Calu3 (cell line): ENCODE data around the gene ADCK1. TPM values are rescaled to one million over a fixed set of nuclear protein-coding genes. Genes with fewer than 3 reads are reported as not detected.
"Not testable (repeated sequence)": the region's sequence is repeated elsewhere in the genome, so short reads cannot be mapped to it uniquely, and the experiment has no call there.

Source experiments
- BruUV-seq: library from RNA; stranded (reverse); fragments of 400-500 nt; replicated peaks from 2 replicates; lab custom pipeline; 2021; lab: Mats Ljungman, UMichigan
- CTCF ChIA-PET: fragments of 300-600 bp; sonication (Branson Sonifier 250); formaldehyde crosslinking; loops from one replicate; lab custom pipeline; 2022; ENCODE audit warnings: antibody characterized with exemption; lab: Charles Lee
- DNase-seq: peaks from one replicate; pipeline ENCODE4 v3.0.0; 2022
- H3K27ac Mint-ChIP-seq: one replicate; pipeline ENCODE4 v1.8.0; 2022; ENCODE audit warnings: mixed read lengths; ENCODE audit not compliant: unreplicated experiment
- H3K27me3 Mint-ChIP-seq: one replicate; pipeline ENCODE4 v1.8.0; 2022; ENCODE audit warnings: mixed read lengths; ENCODE audit not compliant: unreplicated experiment
- H3K36me3 Mint-ChIP-seq: one replicate; pipeline ENCODE4 v1.8.0; 2022; ENCODE audit warnings: mild to moderate bottlenecking, moderate library complexity, mixed read lengths; ENCODE audit not compliant: insufficient read depth, unreplicated experiment
- H3K4me1 Mint-ChIP-seq: one replicate; pipeline ENCODE4 v1.8.0; 2022; ENCODE audit warnings: mild to moderate bottlenecking, low read depth, mixed read lengths; ENCODE audit not compliant: unreplicated experiment
- H3K4me3 Mint-ChIP-seq: one replicate; pipeline ENCODE4 v1.8.0; 2022; ENCODE audit warnings: mild to moderate bottlenecking, low read depth, moderate library complexity, mixed read lengths; ENCODE audit not compliant: unreplicated experiment
- H3K9me3 Mint-ChIP-seq: one replicate; pipeline ENCODE4 v1.8.0; 2022; ENCODE audit warnings: low read depth, mixed read lengths; ENCODE audit not compliant: unreplicated experiment
- CTCF ChIP-seq: fragments of 200-600 bp; IDR thresholded peaks from one replicate; pipeline ENCODE4 v1.8.0; 2022; ENCODE audit warnings: antibody characterized with exemption; ENCODE audit not compliant: unreplicated experiment
- intact Hi-C: fragments of 100-400 bp; cut with micrococcal nuclease; formaldehyde crosslinking; loops from one replicate; pipeline ENCODE4 v1.10.0; 2022; ENCODE audit not compliant: unreplicated experiment
- total RNA-seq: library from RNA; stranded (reverse); gene quantifications from 2 replicates; pipeline ENCODE4 v1.2.3, GENCODE V29; 2022

The ADCK1 gene
- total RNA-seq, 1 experiment from 2014 or later, result 9.1 TPM

- BruUV-seq, result no TSS peak
- Mint-ChIP-seq H3K4me1 (no peaks in the 10 kb centered on the region), H3K36me3 (no peaks in the 10 kb centered on the region), H3K27me3 (no peaks in the 10 kb centered on the region), H3K27ac (no peak overlapping the region), H3K4me3 (no peak overlapping the region), H3K9me3 (no peaks in the 10 kb centered on the region)
- intact Hi-C loops, result no loop called here
- CTCF ChIA-PET, result no interaction called here
- TF ChIP-seq CTCF, result no peak
- no peak for DNase-seq
Observed at GRCh38 chr14:77782202-77782601, 17.7 kb upstream of the ADCK1 start.

- intact Hi-C loops, result no loop called here
- CTCF ChIA-PET, result no interaction called here
Observed at GRCh38 chr14:77786148-77786547, 13.8 kb upstream of the ADCK1 start.

GRCh38 chr14:77790566-77791224 lies 9.2 kb upstream of the ADCK1 start:
- CTCF ChIA-PET, result no interaction called here
- intact Hi-C loops, result no loop called here
- H3K4me3 Mint-ChIP-seq, result no peak overlapping the region
- H3K9me3 Mint-ChIP-seq, result no peaks in the 10 kb centered on the region
- H3K36me3 Mint-ChIP-seq, result no peaks in the 10 kb centered on the region
- H3K4me1 Mint-ChIP-seq, result peaks cover 5% of the 10 kb centered on the region
- no peak overlapping the region for H3K27ac Mint-ChIP-seq
- DNase-seq, result no peak
- no peaks in the 10 kb centered on the region for H3K27me3 Mint-ChIP-seq
- TF ChIP-seq CTCF, result no peak
- no TSS peak for BruUV-seq

More at GRCh38 chr14:77786148-77786547, 13.8 kb upstream of the ADCK1 start:
- H3K4me1 Mint-ChIP-seq, result no peaks in the 10 kb centered on the region
- H3K9me3 Mint-ChIP-seq, result no peaks in the 10 kb centered on the region
- no peaks in the 10 kb centered on the region for H3K27me3 Mint-ChIP-seq
- no peak for DNase-seq
- TF ChIP-seq CTCF, result no peak
- H3K27ac Mint-ChIP-seq, result no peak overlapping the region
- H3K36me3 Mint-ChIP-seq, result no peaks in the 10 kb centered on the region
- no peak overlapping the region for H3K4me3 Mint-ChIP-seq
- no TSS peak for BruUV-seq

GRCh38 chr14:77791225-77791600 lies 8.7 kb upstream of the ADCK1 start:
- TF ChIP-seq CTCF, result no peak
- Mint-ChIP-seq H3K9me3 (no peaks in the 10 kb centered on the region), H3K27me3 (no peaks in the 10 kb centered on the region), H3K4me1 (peaks cover 9% of the 10 kb centered on the region), H3K4me3 (no peak overlapping the region), H3K27ac (no peak overlapping the region), H3K36me3 (no peaks in the 10 kb centered on the region)
- CTCF ChIA-PET, result no interaction called here
- BruUV-seq, result no TSS peak
- intact Hi-C loops, result no loop called here
- no peak for DNase-seq

- not testable (repeated sequence) for BruUV-seq
Observed at GRCh38 chr14:77793255-77793654, 6.7 kb upstream of the ADCK1 start.

More at GRCh38 chr14:77793255-77793654, 6.7 kb upstream of the ADCK1 start:
- H3K4me3 Mint-ChIP-seq, intact Hi-C loops, DNase-seq, H3K27ac Mint-ChIP-seq, H3K9me3 Mint-ChIP-seq, H3K27me3 Mint-ChIP-seq, H3K36me3 Mint-ChIP-seq: not testable (repeated sequence)
- CTCF ChIA-PET, result interaction anchor here (0.7 kb wide), 1 partner anchor 337 kb away, joined by 5 read pairs; no protein-coding TSS in a partner anchor
- H3K4me1 Mint-ChIP-seq, result peaks cover 16% of the 10 kb centered on the region
